SU-DHL-6 (cell line): ENCODE results near the gene NFAT5.
"Not testable (repeated sequence)": the region's sequence is repeated elsewhere in the genome, so short reads cannot be mapped to it uniquely, and the experiment has no call there.

Source experiments
- H2AFZ ChIP-seq: fragments of 200-600 bp; sonication (generic); 2 replicates; pipeline ENCODE4 v1.6.1; 2014; ENCODE audit warnings: low read depth, mild to moderate bottlenecking, moderate library complexity, mixed read lengths, antibody characterized with exemption, low read length; ENCODE audit not compliant: severe bottlenecking
- H3F3A ChIP-seq: fragments of 200-600 bp; shearing (Covaris generic); 2 replicates; pipeline ENCODE4 v1.6.0; 2016; ENCODE audit warnings: antibody characterized with exemption, mild to moderate bottlenecking; ENCODE audit not compliant: insufficient read depth
- H3K27ac ChIP-seq: fragments of 200-600 bp; sonication (generic); 2 replicates; pipeline ENCODE4 v1.5.1; 2016; ENCODE audit warnings: low read depth, mild to moderate bottlenecking, low read length, moderate library complexity, mixed read lengths
- H3K27me3 ChIP-seq: fragments of 200-600 bp; sonication (generic), shearing (Covaris generic); 2 replicates; pipeline ENCODE4 v1.6.0; 2014; ENCODE audit warnings: mild to moderate bottlenecking, low read length
- H3K36me3 ChIP-seq: fragments of 200-600 bp; sonication (generic); 2 replicates; pipeline ENCODE4 v1.6.1; 2014; ENCODE audit warnings: mild to moderate bottlenecking, low read length, mixed read lengths
- H3K4me2 ChIP-seq: fragments of 300-600, 200-600 bp; shearing (Covaris generic), sonication (generic); 2 replicates; pipeline ENCODE4 v1.6.0; 2014; ENCODE audit warnings: low read length, low read depth, mild to moderate bottlenecking; ENCODE audit not compliant: poor library complexity, severe bottlenecking
- H3K4me3 ChIP-seq: fragments of 200-600 bp; sonication (generic); 2 replicates; pipeline ENCODE4 v1.5.1; 2014; ENCODE audit warnings: antibody characterized with exemption, low read length, mild to moderate bottlenecking, mixed read lengths; ENCODE audit not compliant: insufficient read depth, poor library complexity, severe bottlenecking
- H3K79me2 ChIP-seq: fragments of 200-600 bp; sonication (generic); 2 replicates; pipeline ENCODE4 v1.6.1; 2014; ENCODE audit warnings: mild to moderate bottlenecking, low read length, moderate library complexity; ENCODE audit not compliant: insufficient read depth
- H3K9ac ChIP-seq: fragments of 200-600 bp; sonication (generic); 2 replicates; pipeline ENCODE4 v1.7.0; 2014; ENCODE audit warnings: mild to moderate bottlenecking, low read length
- H3K9me2 ChIP-seq: fragments of 200-600 bp; sonication (generic); replicated peaks from 2 replicates; pipeline ENCODE4 v1.6.1; 2014; ENCODE audit warnings: low read length; ENCODE audit not compliant: insufficient read depth
- H3K9me3 ChIP-seq: fragments of 200-600 bp; sonication (generic); 2 replicates; pipeline ENCODE4 v1.6.1; 2014; ENCODE audit warnings: low read length, mixed read lengths; ENCODE audit not compliant: insufficient read depth
- H4K20me1 ChIP-seq: fragments of 200-600 bp; sonication (generic); 2 replicates; pipeline ENCODE4 v1.6.1; 2014; ENCODE audit warnings: low read depth, mild to moderate bottlenecking, antibody characterized with exemption, low read length, moderate library complexity, mixed read lengths
- EZH2phosphoT487 ChIP-seq: fragments of 200-600 bp; sonication (generic), shearing (Covaris generic); conservative IDR thresholded peaks from 2 replicates; pipeline ENCODE4 v1.6.1; 2018; ENCODE audit warnings: mild to moderate bottlenecking, antibody characterized with exemption, low read length, moderate library complexity, mixed read lengths
- TF ChIP-seq, protein P1 (sequence below): fragments of 200-600 bp; sonication (generic); IDR thresholded peaks from one replicate; pipeline ENCODE4 v1.5.1; 2017; ENCODE audit warnings: antibody characterized with exemption, mild to moderate bottlenecking, low read length, moderate library complexity; ENCODE audit not compliant: insufficient read depth, poor library complexity, severe bottlenecking

Gene NFAT5

DNA sequence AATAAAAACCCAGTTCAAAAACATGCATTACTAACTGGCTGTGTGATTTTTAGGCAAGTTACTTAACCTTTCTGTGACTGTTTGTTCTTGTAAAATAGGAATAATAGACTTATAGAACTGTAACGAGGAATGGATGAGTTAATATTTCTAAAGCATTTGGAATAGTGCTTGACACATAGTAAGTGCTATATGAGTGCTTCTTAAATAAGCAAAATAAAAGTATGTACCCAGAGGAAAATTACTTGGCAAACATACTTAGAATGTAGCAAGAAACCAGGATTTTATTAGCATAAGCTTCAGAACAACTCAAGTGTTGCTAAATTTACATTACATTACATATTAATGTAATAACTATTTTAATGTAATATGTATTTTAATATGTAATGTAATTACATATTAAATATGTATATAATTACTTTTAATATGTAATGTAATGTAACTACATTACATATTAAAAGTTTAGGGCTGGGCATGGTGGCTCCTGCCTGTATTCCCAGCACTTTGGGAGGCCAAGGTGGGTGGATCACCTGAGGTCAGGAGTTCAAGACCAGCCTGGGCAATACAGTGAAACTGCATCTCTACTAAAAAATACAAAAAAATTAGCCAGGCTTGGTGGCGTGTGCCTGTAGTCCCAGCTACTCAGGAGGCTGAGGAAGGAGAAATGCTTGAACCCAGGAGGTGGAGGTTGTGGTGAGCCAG is 14.2 kb downstream of the NFAT5 start:
- Histone ChIP-seq H3K4me3 (no peak overlapping the region), H3K27me3 (no peaks in the 10 kb centered on the region), H2AFZ (no peak overlapping the region), H3K27ac (no peak overlapping the region), H3F3A (peaks cover 8% of the 10 kb centered on the region; the same call in 1 of the 2 replicates), H3K4me2 (no peak overlapping the region), H3K9me2 (no peaks in the 10 kb centered on the region), H4K20me1 (no peaks in the 10 kb centered on the region), H3K9me3 (no peaks in the 10 kb centered on the region), H3K9ac (no peak overlapping the region), H3K79me2 (peaks cover 12% of the 10 kb centered on the region; the same call in 1 of the 2 replicates), H3K36me3 (no peaks in the 10 kb centered on the region)
- TF ChIP-seq, protein P1, sequence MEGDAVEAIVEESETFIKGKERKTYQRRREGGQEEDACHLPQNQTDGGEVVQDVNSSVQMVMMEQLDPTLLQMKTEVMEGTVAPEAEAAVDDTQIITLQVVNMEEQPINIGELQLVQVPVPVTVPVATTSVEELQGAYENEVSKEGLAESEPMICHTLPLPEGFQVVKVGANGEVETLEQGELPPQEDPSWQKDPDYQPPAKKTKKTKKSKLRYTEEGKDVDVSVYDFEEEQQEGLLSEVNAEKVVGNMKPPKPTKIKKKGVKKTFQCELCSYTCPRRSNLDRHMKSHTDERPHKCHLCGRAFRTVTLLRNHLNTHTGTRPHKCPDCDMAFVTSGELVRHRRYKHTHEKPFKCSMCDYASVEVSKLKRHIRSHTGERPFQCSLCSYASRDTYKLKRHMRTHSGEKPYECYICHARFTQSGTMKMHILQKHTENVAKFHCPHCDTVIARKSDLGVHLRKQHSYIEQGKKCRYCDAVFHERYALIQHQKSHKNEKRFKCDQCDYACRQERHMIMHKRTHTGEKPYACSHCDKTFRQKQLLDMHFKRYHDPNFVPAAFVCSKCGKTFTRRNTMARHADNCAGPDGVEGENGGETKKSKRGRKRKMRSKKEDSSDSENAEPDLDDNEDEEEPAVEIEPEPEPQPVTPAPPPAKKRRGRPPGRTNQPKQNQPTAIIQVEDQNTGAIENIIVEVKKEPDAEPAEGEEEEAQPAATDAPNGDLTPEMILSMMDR = no peak
- no peak for TF ChIP-seq EZH2phosphoT487

DNA sequence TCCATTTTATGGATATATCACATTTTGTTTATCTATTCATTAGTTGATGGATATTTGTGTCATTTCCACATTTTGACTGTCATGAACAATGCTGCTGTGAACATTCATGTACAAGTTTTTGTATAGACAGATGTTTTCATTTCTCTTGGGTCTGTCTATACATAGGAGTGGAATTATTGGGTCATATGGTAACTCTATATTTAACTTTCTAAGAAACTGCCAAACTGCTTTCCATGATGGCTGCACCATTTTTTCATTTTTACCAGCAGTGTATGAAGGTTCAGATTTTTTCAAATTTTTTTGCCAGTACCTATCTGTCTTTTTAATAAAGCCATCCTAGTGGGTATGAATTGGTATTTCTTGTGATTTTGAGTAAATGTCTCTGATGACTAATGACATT is 15.5 kb downstream of the NFAT5 start:
- Histone ChIP-seq H3K36me3 (no peaks in the 10 kb centered on the region), H3K9me2 (no peaks in the 10 kb centered on the region), H3F3A (peaks cover 8% of the 10 kb centered on the region; the same call in 1 of the 2 replicates), H3K79me2 (peaks cover 12% of the 10 kb centered on the region; the same call in 1 of the 2 replicates), H3K4me3 (no peak overlapping the region), H3K9ac (no peak overlapping the region), H3K27ac (no peak overlapping the region), H3K4me2 (no peak overlapping the region), H4K20me1 (no peaks in the 10 kb centered on the region), H3K27me3 (no peaks in the 10 kb centered on the region), H3K9me3 (no peaks in the 10 kb centered on the region), H2AFZ (no peak overlapping the region)
- TF ChIP-seq, protein P1 = no peak
- no peak for TF ChIP-seq EZH2phosphoT487

DNA sequence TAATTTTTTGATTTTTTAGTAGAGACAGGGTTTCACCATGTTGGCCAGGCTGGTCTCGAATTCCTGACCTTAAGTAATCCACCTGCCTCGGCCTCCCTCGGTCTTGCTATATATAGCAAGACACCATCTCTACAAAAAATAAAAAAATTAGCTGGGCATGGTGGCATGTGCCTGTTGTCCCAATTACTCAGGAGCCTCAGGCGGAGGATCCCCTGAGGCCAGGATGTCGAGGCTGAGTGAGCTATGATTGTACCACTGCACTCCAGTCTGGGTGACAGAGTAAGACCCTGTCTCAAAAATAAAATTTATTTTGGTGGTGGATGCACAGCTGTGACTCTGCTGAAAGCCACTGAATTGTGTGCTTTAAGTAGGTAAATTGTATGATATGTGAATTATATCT is 18.7 kb downstream of the NFAT5 start:
- H2AFZ ChIP-seq, H3K4me2 ChIP-seq, H4K20me1 ChIP-seq, H3F3A ChIP-seq, H3K27me3 ChIP-seq, H3K9ac ChIP-seq, H3K36me3 ChIP-seq, H3K4me3 ChIP-seq, H3K9me3 ChIP-seq, H3K27ac ChIP-seq, H3K9me2 ChIP-seq: not testable (repeated sequence)
- H3K79me2 ChIP-seq = peaks cover 27% of the 10 kb centered on the region; the same call in 1 of the 2 replicates

DNA sequence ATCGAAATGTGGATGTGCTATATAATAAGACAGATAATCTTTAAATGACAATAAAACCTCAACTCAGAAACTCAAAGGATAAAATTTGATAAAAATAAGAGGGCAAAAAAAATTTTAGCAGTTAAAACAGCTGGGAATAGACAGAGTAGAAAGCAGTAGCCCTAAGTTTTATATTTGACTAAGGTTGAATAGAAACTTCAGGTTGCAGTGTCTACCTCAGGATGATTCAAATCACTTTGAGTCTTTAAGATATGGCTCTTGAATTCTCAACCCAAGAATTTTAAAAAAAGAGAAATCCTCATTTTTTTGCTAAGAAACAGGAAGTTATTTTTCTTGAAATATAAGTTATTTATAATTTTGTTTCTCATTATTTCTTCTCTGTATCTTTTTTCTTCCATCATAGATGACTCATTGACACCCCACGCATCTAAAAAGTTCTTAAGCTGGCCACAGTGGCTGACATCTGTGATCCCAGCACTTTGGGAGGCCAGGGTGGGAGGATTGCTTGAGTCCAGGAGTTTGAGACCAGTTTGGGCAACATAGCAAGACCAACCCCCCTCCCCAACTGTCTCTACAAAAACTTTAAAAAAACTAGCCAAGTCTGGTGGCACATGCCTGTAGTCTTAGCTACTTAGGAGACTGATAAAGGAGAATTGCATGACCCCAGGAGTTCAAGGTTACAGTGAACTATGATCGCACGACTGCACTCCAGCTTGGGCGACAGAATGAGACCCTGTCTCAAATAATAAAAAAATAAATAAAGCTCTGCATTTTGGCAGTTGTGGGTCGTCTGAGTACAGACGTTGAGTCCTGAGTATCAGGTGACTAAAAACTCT is 23.9 kb downstream of the NFAT5 start:
- Histone ChIP-seq H3K9me3 (no peaks in the 10 kb centered on the region), H4K20me1 (no peaks in the 10 kb centered on the region), H3F3A (no peaks in the 10 kb centered on the region), H3K4me2 (no peak overlapping the region), H3K27me3 (no peaks in the 10 kb centered on the region), H3K9me2 (no peaks in the 10 kb centered on the region), H3K27ac (no peak overlapping the region), H3K9ac (no peak overlapping the region), H2AFZ (no peak overlapping the region), H3K79me2 (peaks cover 15% of the 10 kb centered on the region), H3K4me3 (no peak overlapping the region), H3K36me3 (no peaks in the 10 kb centered on the region)
- TF ChIP-seq EZH2phosphoT487 = no peak
- TF ChIP-seq, protein P1 = no peak
